Measurements from ENCODE around the gene LDLRAD4.

LDLRAD4 gene

DNA sequence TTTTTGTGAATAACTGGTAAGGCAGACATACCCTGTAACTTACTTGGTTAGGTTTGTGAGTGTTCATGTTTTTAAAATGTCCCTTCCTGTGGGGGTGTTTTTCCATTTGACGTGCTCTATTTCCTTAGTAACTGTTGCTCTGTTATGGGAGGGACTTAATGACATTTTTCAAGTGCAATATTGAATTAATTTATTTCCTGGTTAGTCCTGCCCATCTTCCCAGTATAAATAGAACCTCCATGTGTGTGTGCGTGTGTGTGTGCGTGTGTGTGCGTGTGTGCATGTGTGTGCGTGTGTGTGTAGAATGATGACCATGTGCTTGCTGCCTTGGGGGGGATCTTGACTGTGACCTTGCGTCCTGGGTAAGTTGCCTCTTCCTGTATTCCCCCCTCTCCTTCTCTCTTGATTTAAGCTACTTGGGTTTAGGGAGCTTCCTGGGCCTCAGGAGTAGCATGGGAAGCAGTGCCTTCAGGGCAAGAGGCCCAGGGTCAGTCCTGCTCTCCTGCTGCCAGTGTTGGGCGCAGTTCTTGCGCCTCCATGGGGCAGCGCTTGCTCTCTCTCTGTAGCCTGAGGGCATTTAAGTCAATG is 163.9 kb downstream of the LDLRAD4 start:
- H3K36me3 ChIP-seq (ENCODE audit: control insufficient read depth in 4 of 4, insufficient read depth in 4 of 4, low read length in 3 of 4), result peaks cover 0 to under 1% (median under 1%) of the 10 kb centered on the region in 4 experiments
- POLR2A ChIA-PET, result no interaction called here
- no peaks in the 10 kb centered on the region for H3K27me3 ChIP-seq (replicated peaks in 2 of 5; ENCODE audit: control insufficient read depth in 4 of 5, insufficient read depth in 5 of 5, low read length in 4 of 5)
- H3K27ac ChIP-seq (ENCODE audit: insufficient read depth in 1 of 2, low read depth in 1 of 2, low read length in 2 of 2, poor library complexity in 1 of 2, severe bottlenecking in 2 of 2), result peak overlapping the region; percentile 95 to 97
- peak overlapping the region in 6 of 7 experiments; percentile 42 to 75 (median 50) for H3K4me3 ChIP-seq (ENCODE audit: control insufficient read depth in 1 of 7, extremely low read depth in 1 of 7, insufficient read depth in 4 of 7, low read depth in 2 of 7, low read length in 6 of 7)
- H3K9me3 ChIP-seq (ENCODE audit: control extremely low read depth in 1 of 5, control insufficient read depth in 4 of 5, insufficient read depth in 2 of 5, low read depth in 1 of 5, low read length in 4 of 5), result no peaks in the 10 kb centered on the region
- 100% methylated on average over 3 of the region's 9 CpGs for WGBS (ENCODE audit: insufficient coverage)
- CTCF ChIA-PET, result interaction anchor here (1.1 to 1.2 kb wide), 2 partner anchors 124 to 167 kb away, joined by 4 to 7 read pairs; no protein-coding TSS in a partner anchor
- H3K4me1 ChIP-seq (ENCODE audit: control extremely low read depth in 1 of 4, control insufficient read depth in 4 of 4, insufficient read depth in 4 of 4, low read length in 3 of 4), result peaks cover 0 to 31% (median 26%) of the 10 kb centered on the region in 4 experiments
- DNase-seq, result peak; percentile 72 to 90 (median 85)

DNA sequence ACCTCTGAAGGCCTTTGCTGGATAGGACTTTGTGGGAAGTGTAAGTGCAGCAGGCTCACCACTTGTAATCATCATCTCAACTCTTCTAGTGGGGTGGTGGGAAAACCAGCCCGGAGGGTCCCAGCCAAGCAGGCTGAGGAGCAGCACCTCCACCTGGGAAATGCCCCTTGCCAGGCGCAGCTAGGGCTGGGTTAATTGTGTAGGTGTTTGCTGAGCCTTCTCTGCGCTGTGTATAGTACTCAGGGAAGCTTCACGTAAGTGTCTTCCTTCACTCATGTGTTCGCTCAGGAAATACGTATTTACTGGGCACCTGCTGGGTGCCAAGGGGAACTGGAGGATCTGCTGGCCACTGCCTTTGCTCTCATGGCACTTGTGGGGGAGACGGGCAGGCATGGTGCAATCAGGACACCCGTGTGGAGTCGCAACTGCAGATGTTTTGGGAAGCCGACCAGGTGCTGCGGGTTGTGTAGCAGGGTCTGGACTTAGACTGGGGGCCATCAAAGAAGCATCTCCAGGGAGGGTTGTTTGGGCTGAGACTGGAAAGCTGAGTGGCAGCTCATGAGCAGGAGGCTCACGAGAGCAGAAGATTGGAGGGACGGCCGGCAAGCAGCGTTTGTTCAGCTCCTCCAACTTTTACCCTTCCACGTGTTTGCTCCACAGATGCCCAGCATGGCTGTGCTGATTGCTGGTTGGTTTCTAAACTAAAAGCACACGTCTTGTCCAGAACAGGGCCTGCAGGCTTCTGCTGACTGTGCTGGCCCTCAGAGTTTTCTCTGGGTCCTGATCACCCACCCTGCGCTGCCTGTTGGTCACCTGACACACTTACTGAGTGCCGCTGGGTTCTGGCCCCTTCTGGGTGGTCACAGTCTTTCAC is 164.6 kb downstream of the LDLRAD4 start:
- 87% methylated on average over 14 of the region's 19 CpGs for WGBS (ENCODE audit: insufficient coverage)
- Histone ChIP-seq H3K4me1 (ENCODE audit: control extremely low read depth in 1 of 4, control insufficient read depth in 4 of 4, insufficient read depth in 4 of 4, low read length in 3 of 4) (peaks cover 0 to 31% (median 24%) of the 10 kb centered on the region in 4 experiments), H3K4me3 (ENCODE audit: control insufficient read depth in 1 of 7, extremely low read depth in 1 of 7, insufficient read depth in 4 of 7, low read depth in 2 of 7, low read length in 6 of 7) (peak overlapping the region in 3 of 7 experiments; percentile 19 to 75 (median 65)), H3K36me3 (ENCODE audit: control insufficient read depth in 4 of 4, insufficient read depth in 4 of 4, low read length in 3 of 4) (peaks cover 0 to 7% (median 3%) of the 10 kb centered on the region in 4 experiments), H3K27me3 (replicated peaks in 2 of 5; ENCODE audit: control insufficient read depth in 4 of 5, insufficient read depth in 5 of 5, low read length in 4 of 5) (no peaks in the 10 kb centered on the region), H3K27ac (ENCODE audit: insufficient read depth in 1 of 2, low read depth in 1 of 2, low read length in 2 of 2, poor library complexity in 1 of 2, severe bottlenecking in 2 of 2) (peak overlapping the region; percentile 95 to 97), H3K9me3 (ENCODE audit: control extremely low read depth in 1 of 5, control insufficient read depth in 4 of 5, insufficient read depth in 2 of 5, low read depth in 1 of 5, low read length in 4 of 5) (no peaks in the 10 kb centered on the region)
- CTCF ChIA-PET, result interaction anchor here (1.1 to 1.2 kb wide), 2 partner anchors 123 to 167 kb away, joined by 4 read pairs; no protein-coding TSS in a partner anchor
- no peak for DNase-seq
- POLR2A ChIA-PET, result no interaction called here

DNA sequence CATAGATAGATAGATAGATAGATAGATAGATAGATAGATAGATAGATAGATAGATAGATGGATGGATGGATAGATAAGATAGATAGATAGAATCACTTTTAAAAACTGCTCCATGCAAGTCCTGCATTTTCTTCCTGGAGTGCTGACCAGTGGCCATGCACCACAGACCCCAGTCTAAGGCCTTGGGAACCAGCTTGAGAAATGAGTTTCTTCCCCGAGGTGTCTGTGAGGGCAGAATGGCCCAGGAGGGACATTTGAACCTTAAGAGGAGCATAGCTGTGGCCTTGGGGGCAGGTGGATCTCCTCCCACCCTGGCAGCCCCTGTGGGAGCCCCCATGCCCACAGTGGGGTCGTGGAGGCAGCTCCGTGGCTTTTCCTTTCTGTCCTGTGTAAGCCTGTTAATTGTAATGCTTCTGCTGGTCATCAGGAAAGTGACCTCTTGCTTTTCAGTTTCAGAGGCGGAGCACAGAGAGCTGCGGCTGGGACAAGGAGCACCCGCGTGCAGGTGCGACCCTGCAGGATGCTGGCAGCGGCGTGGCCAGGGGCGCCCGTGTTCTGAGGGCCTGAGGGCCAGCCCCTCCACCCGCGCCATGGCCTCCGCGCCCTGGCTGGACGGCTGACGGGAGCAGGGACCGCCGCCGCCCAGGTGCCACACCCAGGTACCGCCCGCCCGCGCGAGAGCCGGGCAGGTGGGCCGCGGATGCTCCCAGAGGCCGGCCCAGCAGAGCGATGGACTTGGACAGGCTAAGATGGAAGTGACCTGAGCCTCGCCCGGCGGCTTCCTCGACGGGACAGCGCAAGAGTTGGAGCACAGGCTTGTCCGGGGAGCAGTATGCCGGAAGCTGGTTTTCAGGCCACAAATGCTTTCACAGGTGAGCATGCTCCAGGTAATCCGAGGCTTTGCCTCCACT is 168.6 kb downstream of the LDLRAD4 start:
- ChIA-PET POLR2A (no interaction called here), CTCF (no interaction called here)
- H3K36me3 ChIP-seq (ENCODE audit: control insufficient read depth in 4 of 4, insufficient read depth in 4 of 4, low read length in 3 of 4), result peaks cover 0 to 12% (median 7%) of the 10 kb centered on the region in 4 experiments
- peaks cover 0 to 13% (median 12%) of the 10 kb centered on the region in 4 experiments for H3K4me1 ChIP-seq (ENCODE audit: control extremely low read depth in 1 of 4, control insufficient read depth in 4 of 4, insufficient read depth in 4 of 4, low read length in 3 of 4)
- no peaks in the 10 kb centered on the region for H3K27me3 ChIP-seq (replicated peaks in 2 of 5; ENCODE audit: control insufficient read depth in 4 of 5, insufficient read depth in 5 of 5, low read length in 4 of 5)
- 97% methylated on average over 40 of the region's 40 CpGs for WGBS (ENCODE audit: insufficient coverage)
- no peak overlapping the region for H3K27ac ChIP-seq (ENCODE audit: insufficient read depth in 1 of 2, low read depth in 1 of 2, low read length in 2 of 2, poor library complexity in 1 of 2, severe bottlenecking in 2 of 2)
- DNase-seq, result no peak
- H3K4me3 ChIP-seq (ENCODE audit: control insufficient read depth in 1 of 7, extremely low read depth in 1 of 7, insufficient read depth in 4 of 7, low read depth in 2 of 7, low read length in 6 of 7), result no peak overlapping the region
- H3K9me3 ChIP-seq (ENCODE audit: control extremely low read depth in 1 of 5, control insufficient read depth in 4 of 5, insufficient read depth in 2 of 5, low read depth in 1 of 5, low read length in 4 of 5), result no peaks in the 10 kb centered on the region

DNA sequence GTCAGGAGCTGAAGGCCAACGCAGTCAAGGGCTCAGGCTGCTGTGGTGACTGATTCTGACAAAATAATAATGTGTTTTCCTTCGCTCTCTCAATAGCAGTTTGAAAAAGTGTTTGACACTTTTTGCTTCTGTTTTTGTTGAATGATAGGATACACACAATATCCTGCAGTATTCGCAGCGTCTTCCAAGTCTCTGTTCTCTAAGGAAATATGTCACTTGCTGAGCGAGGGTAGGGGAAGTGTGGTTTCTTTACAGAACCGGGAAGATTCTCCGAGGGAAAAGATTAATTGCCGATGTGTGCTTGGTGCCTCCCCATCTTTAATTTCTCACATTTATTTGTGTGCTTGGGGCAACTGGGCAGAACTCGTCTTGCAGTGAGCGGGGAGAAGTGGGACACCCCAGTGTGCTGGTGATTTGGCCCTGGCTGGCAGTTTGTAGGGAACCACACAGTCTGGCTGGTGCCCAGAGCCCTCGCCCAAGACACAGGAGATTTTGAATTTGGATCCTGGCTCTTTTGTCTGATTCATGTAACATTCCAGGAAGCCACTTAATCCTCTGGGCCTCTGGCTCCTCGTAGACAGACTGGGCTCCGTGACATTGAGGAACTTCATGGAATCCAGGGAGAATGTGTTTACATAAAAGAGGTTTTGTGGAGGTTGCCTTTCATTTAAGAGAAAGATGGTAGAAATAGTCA is 169.4 kb downstream of the LDLRAD4 start:
- Histone ChIP-seq H3K4me3 (ENCODE audit: control insufficient read depth in 1 of 7, extremely low read depth in 1 of 7, insufficient read depth in 4 of 7, low read depth in 2 of 7, low read length in 6 of 7) (no peak overlapping the region), H3K9me3 (ENCODE audit: control extremely low read depth in 1 of 5, control insufficient read depth in 4 of 5, insufficient read depth in 2 of 5, low read depth in 1 of 5, low read length in 4 of 5) (no peaks in the 10 kb centered on the region), H3K27me3 (replicated peaks in 2 of 5; ENCODE audit: control insufficient read depth in 4 of 5, insufficient read depth in 5 of 5, low read length in 4 of 5) (no peaks in the 10 kb centered on the region), H3K36me3 (ENCODE audit: control insufficient read depth in 4 of 4, insufficient read depth in 4 of 4, low read length in 3 of 4) (peaks cover 0 to 12% (median 7%) of the 10 kb centered on the region in 4 experiments), H3K27ac (ENCODE audit: insufficient read depth in 1 of 2, low read depth in 1 of 2, low read length in 2 of 2, poor library complexity in 1 of 2, severe bottlenecking in 2 of 2) (no peak overlapping the region), H3K4me1 (ENCODE audit: control extremely low read depth in 1 of 4, control insufficient read depth in 4 of 4, insufficient read depth in 4 of 4, low read length in 3 of 4) (peaks cover 0 to 5% (median 4%) of the 10 kb centered on the region in 4 experiments)
- ChIA-PET POLR2A (no interaction called here), CTCF (no interaction called here)
- no peak for DNase-seq
- 85% methylated on average over 8 of the region's 13 CpGs for WGBS (ENCODE audit: insufficient coverage)

DNA sequence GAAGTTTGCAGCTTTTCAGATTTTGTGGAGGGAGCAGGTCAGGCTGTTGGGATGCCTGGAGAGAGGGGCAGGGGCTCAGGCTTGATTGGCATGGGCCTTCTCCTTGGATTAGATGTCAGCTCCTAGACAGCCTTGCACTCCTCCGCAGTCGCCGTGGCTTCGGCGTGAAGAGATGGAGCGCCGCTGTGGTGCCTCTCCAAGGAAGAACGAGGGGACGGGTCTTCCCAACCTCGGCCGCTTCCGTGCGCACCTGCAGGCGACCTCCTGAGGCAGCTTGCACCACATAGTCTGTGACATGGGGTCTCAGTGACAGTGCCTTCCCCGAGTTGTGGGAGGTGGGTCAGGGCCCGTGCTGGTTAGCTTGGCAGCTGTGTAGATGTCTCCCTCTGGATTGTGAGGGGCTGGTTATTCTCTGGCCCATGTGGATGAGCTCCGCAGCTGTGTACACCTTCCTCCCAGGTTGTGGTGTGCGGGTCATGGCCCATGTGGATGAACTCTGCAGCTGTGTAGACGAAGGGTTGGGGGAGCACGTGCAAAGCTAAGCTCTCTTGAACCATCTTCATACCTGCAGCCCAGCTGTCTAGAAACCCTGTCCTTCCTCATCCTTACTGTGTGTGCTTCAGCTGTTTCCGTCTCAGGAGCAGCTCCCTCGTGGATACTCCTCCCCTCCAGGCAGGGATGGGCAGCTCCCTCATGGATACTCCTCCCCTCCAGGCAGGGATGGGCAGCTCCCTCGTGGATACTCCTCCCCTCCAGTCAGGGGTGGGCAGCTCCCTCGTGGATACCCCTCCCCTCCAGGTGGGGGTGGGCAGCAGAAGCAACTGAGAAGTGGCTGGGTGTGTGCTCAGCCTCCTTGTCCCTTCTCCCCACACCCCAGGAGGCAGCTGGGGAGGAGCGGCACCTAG is 170.3 kb downstream of the LDLRAD4 start:
- CTCF ChIA-PET, result interaction anchor here (0.7 kb wide), 2 partner anchors 13 to 17 kb away, joined by 3 read pairs; no protein-coding TSS in a partner anchor
- no peaks in the 10 kb centered on the region for H3K9me3 ChIP-seq (ENCODE audit: control extremely low read depth in 1 of 5, control insufficient read depth in 4 of 5, insufficient read depth in 2 of 5, low read depth in 1 of 5, low read length in 4 of 5)
- no peak for DNase-seq
- H3K27ac ChIP-seq (ENCODE audit: insufficient read depth in 1 of 2, low read depth in 1 of 2, low read length in 2 of 2, poor library complexity in 1 of 2, severe bottlenecking in 2 of 2), result no peak overlapping the region
- POLR2A ChIA-PET, result no interaction called here
- H3K36me3 ChIP-seq (ENCODE audit: control insufficient read depth in 4 of 4, insufficient read depth in 4 of 4, low read length in 3 of 4), result peaks cover 0 to 12% (median 7%) of the 10 kb centered on the region in 4 experiments
- WGBS (ENCODE audit: insufficient coverage), result 99% methylated on average over 22 of the region's 25 CpGs
- peaks cover 0 to 2% (median 0%) of the 10 kb centered on the region in 4 experiments for H3K4me1 ChIP-seq (ENCODE audit: control extremely low read depth in 1 of 4, control insufficient read depth in 4 of 4, insufficient read depth in 4 of 4, low read length in 3 of 4)
- H3K4me3 ChIP-seq (ENCODE audit: control insufficient read depth in 1 of 7, extremely low read depth in 1 of 7, insufficient read depth in 4 of 7, low read depth in 2 of 7, low read length in 6 of 7), result no peak overlapping the region
- no peaks in the 10 kb centered on the region for H3K27me3 ChIP-seq (replicated peaks in 2 of 5; ENCODE audit: control insufficient read depth in 4 of 5, insufficient read depth in 5 of 5, low read length in 4 of 5)
